Stimulated activated CD8-positive, alpha-beta memory T cell treated with anti-CD3 and anti-CD28 coated beads, Interleukin-7, amount 100 ng/mL, for 4 hours (primary cell): ENCODE data around the gene LAG3.

Source experiments
- DNase-seq, 2 donors: peaks; one replicate each; pipeline ENCODE4 v3.0.0-alpha.2; 2020; ENCODE audit warnings: low read depth in 2 of 2

The LAG3 gene

DNA sequence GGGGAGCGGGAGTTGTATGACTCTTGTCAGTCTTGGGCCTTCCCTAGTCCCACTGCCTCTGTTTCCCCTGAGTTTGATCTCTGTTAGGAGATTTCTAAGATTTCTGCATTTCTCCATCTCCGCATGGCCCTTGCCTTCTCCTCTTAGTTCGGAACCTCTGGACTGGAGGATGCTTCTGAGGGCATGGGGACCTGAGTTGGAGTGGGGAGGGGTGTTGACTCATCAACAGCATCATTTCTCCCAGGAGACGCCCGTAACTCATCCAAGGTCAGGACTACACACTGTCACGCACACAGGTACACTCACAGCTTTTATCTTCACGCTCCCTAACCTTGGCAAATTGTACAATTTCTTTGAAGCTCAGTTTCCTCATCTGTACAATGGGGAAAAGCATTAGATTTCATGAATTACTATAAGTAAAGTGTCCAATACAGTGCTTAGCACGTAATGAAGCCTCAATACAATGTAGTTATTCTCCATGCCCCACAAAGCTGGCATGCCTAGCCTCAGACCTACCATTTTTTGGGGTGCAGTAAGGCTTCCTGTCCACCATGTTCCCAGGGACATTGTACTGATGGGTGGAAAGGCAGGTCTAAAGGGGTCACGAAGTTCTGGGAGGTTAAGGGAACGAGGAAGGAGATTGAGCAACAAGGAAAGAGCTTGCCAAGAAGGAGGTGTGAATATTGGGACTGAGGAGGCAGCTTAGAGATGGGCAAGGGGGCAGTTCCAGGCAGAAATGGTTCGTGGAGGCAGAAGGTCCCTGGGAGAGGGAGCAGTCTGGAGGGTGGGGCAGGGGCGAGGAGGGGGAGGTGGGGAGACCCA, 600 bp upstream of the LAG3 start:
- no peak for DNase-seq

DNA sequence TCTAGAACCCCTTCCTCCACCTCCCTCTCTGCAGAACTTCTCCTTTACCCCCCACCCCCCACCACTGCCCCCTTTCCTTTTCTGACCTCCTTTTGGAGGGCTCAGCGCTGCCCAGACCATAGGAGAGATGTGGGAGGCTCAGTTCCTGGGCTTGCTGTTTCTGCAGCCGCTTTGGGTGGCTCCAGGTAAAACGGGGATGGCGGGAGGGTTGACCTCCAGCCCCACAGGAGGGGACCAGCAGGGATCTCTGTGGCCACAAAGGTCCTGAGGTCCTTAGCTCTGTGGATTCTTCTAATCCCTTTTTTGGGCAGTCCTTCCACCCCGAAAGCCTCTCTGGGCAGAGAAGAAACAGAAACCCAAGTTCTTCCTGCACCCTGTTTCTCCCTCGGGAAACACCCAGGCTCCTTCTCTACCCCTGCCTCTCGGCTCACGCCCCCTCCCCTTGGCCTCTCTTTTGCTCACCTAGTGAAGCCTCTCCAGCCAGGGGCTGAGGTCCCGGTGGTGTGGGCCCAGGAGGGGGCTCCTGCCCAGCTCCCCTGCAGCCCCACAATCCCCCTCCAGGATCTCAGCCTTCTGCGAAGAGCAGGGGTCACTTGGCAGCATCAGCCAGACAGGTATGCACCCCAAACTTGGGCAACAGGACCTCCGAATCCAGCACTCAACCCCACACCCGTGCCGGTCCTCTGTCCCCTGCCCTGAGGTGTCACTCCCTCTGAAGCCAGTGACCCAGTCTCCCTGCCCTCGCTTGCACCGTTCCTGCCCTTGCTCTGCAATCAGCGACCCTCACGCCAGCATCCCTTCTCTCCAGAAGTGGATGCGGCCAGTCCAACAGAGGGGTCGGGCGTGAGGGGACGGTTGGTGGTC, 638 bp downstream of the LAG3 start:
- DNase-seq = no peak

DNA sequence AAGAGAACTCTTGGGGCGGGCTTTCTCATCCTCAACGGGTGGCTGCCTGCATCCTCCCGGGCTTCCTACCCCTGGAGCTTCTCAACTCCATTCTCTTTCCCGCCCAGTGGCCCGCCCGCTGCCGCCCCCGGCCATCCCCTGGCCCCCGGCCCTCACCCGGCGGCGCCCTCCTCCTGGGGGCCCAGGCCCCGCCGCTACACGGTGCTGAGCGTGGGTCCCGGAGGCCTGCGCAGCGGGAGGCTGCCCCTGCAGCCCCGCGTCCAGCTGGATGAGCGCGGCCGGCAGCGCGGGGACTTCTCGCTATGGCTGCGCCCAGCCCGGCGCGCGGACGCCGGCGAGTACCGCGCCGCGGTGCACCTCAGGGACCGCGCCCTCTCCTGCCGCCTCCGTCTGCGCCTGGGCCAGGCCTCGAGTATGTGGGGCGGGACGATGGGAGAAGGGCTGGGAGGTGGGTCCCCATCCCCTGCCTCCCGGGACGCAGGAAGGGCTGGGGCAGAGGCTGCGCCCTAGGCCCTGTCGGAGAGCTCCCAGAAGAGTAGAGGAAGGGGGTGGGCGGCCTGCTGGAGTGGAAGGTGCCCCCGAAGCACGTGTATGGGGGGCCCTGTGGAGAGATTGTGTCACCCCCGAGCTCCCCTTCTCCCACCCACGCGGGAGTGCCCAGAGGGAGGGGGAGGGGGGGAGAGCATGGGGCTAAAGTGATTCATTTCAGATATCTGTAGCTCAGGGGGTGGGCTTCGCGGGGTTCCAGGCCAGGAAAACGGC, 1.5 kb downstream of the LAG3 start:
- peak; percentile 81 to 82 for DNase-seq

DNA sequence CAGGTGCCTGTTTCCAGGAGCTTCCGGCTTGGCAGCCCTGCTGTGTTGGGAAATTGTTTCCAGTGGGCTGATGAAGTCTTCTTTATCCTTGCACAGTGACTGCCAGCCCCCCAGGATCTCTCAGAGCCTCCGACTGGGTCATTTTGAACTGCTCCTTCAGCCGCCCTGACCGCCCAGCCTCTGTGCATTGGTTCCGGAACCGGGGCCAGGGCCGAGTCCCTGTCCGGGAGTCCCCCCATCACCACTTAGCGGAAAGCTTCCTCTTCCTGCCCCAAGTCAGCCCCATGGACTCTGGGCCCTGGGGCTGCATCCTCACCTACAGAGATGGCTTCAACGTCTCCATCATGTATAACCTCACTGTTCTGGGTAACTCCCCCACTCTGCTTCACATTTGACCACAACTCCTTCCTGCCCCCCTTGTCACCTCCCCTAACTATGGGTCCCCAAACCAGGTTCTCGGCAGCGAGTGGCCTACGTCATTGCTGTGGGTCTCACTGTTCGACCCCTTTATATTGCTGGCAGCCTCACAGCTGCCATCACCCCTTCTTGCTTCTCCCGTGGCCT, 2.3 kb downstream of the LAG3 start:
- DNase-seq = peak in 1 of 2 donors; percentile 50

DNA sequence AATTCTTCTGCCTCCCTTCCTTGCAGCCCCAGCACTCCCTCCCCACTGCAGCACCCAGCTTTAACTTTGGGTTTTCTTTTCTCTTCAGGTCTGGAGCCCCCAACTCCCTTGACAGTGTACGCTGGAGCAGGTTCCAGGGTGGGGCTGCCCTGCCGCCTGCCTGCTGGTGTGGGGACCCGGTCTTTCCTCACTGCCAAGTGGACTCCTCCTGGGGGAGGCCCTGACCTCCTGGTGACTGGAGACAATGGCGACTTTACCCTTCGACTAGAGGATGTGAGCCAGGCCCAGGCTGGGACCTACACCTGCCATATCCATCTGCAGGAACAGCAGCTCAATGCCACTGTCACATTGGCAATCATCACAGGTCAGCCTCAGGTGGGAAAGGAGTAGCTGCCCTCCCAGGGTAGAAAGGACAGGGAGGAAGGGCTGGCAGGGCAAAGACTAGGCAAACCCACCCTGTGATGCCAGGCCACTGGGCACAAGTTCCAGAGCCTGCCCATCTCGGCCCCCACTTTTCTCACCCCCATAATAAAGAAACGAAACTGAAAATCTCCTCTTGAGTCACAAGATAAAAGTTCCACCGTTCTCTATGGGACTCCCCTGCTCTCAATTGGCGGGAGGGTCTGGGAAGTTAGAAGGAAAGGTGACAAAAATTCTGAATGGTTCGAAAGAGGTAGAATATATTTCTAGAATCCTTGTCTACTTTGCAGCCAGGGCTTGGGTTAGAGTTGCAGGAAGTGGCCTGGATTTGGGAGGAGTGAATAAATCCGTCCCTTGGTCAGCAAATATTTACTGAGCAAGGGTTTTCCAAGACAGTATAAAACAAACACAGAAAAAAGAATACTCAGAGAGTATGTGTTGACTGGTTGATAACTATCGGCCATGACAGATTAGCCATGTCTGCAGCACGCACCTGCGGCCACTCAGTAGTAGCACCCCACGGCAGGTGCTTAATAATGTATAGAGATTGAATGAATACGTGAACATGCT, 3.2 kb downstream of the LAG3 start:
- no peak for DNase-seq

DNA sequence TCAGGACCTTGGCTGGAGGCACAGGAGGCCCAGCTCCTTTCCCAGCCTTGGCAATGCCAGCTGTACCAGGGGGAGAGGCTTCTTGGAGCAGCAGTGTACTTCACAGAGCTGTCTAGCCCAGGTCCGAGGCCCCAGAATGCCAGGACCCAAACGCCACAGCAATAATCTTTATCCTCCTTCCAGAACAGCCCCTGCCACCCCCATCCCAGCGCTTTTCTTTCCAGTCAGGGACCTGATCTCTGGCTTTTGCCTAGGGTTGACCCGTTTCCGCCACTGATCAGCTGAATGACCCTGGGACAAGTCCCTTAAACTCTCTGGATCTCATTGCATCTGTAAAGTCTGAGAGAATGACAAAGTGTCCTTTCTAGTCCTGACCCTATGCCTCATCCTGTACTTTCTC, 5.1 kb downstream of the LAG3 start:
- DNase-seq = no peak

DNA sequence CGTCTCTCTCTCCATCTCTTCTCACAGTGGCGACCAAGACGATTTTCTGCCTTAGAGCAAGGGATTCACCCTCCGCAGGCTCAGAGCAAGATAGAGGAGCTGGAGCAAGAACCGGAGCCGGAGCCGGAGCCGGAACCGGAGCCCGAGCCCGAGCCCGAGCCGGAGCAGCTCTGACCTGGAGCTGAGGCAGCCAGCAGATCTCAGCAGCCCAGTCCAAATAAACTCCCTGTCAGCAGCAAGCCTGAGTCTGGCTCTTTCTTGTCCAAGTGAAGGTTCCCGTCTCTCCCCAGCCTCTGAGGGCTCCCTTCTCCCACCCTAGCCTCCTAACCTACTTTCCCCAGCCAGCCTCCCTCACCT, 5.9 kb downstream of the LAG3 start:
- DNase-seq = no peak

DNA sequence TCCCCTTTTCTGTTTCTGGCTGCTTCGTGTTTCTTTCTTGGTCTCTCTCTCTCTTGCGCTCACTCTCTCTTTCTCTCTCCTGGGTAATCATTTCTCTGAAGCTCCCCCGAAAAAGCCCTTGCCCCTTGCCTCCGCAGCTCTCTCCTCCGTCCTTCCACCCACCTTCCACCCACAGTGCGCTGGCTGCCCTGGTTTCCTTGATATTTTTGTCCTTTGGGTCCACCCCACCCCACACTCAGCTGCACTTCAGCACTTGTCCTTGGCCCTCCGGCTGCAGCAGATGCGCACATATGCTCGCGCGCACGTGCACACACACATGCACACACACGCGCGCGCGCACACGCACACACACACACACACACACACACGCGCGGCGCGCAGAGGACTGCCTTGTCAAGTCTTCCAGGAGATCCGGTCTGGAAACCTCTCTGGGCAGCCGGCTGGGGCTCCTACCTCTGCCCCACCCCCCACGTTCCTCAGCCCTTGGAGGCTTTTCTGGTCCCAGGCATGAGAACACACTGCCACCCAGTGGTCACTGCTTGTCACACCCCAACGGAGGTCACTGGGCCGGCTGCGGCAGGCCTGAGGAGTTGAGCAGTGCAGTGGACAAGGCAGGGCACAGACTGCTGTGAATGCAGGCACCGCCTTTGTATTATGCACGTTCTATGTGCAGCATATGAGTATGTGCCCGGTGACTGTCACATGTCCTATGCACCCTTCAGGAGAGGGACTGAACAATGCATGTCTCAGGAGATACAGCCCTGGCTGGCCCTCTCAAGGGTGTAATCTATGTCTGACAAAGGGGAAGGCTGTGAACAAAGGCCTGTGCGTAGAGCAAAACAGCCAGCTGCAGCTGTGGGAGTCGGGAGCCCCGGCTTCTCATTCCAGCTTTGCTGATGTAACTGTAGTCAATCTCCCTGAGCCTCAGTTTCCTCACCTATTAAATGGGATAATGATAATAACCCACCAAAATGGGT, 6.5 kb downstream of the LAG3 start:
- DNase-seq = peak; percentile 76 to 83

DNA sequence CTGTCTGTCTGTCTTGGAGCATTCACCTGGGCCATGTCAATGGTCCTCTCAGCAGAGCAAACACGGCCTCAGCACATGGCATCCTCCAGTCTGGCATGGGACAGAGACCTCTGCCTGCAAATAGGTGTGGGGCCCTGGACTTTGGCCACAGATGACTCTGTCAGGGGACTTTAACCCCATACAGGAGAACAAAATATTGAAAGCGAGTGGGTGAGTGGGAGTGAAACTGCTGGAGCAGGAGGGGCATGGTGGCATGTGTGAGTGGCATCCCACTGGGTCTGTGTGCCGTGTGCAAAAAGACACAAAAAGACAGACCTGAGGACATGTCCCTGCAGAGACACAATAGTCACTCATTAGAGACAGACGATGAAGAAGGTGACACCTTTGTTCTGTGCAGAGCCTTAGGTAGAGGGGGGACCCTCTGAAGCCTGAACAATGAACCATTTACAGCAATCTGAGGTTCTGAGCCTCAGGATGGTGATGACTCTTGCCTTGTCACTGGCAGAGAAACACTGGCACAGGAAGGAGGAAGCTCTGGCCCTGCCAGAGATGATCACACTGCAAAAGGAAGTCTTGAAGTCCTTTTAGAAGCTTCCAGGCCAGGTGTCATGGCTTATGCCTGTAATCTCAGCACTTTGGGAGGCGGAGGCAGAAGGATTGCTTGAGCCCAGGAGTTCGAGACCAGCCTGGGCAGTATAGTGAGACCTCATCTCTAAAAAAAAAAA, 7.5 kb downstream of the LAG3 start:
- DNase-seq = no peak

DNA sequence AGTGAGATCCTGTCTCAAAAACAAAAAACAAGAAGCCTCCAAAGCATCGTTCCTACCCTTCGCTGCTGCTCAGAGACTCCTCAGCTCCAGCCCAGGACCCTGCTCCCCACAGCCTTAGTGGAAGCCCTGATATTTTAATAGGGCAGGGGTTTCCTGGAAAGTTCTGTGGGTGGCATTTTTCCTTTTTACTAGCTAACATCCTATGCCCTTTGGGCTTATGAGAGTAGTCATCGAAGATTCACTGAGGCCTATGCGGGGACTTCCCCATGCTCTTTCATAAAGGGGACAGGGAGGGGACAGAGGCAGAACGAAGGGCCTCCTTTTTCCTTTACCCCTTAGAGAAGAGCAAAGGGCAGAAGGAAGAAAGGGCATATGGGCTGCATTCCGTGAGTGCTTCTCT, 8.3 kb downstream of the LAG3 start:
- DNase-seq = no peak

DNA sequence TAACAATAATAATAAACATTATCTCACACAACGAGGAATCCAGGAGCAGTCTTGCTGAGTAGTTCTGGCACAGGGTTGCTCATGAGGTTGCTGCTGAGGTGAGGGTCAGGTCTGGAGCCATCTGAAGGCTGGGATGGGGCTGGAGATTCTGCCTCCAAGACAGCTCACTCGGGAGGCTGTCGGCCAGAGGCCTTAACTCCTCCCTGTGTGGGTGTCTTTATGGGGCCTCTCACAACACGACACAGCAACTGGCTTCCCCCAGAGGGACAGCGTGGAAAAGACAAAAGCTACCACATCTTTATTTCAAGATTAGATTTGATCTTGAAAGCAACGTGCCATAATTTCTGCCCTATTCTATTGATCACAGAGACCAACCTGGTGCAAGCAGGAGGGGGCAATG, 9.8 kb downstream of the LAG3 start:
- DNase-seq = no peak

DNA sequence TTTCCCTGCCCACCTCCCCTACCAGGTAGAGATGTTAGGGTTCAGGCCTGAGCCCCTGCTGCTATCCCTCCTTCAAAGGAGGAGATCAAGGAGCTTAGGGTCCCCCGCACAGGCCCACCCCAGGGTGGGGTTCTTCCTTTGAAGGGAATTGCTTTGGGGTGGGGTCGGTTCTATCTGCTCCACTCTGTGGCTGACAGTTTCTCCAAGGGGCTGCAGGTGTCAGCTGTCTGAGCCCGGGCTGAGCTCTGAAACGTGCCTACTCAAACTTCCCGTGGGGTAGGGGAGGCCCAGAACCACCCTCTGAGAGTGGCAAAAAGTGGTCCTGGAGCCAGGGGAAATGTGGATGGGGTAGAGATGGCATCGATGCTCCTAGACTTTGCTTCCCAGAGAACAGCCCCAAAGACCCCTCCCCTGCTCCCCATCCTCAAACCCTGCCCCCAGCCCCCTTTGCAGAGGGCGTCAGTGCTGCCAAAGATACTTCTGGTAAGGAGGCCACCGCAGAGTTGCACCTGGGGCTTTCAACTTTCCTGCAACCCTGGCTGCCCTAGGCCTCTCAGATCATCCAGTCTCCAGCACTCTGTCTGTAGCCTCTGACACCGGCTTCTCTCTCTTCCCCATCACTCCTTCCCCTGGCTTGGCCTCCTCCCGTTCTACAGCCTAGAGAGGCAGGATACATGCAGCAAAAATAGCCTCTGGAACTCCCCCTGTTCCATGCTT, 10.7 kb downstream of the LAG3 start:
- no peak for DNase-seq

DNA sequence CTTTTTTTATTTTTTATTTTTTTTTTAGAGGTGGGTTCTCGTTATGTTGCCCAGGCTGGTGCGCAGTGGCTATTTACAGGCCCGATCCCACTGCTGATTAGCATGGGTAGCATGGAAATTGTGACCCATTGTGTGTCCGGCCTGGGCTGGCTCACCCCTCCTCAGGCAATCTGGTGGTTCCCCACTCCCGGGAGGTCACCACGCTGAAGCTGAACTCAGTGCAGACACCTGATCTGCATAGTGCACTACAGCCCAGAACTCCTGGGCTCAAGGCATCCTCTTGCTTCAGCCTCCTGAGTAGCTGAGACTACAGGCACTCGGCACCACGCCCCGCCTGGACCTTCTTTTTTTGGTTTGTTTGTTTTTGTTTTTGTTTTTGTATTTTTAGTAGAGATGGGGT, 11.5 kb downstream of the LAG3 start:
- no peak for DNase-seq

DNA sequence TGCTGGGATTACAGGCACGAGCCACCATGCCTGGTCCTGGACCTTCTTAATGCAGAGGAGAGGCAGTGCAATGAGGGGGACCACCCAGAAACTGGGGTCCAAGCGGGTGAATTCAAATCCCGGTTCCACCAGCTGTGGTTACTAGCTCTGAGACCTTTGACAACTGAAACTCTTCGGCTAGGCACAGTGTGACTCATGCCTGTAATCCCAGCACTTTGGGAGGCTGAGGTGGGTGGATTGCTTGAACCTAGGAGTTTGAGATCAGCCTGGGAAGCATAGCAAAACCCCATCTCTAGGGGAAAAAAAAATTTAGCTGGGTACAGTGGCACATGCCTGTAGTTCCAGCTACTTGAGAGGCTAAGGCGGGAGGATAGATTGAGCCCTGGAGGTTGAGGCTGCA, 12.0 kb downstream of the LAG3 start:
- DNase-seq = no peak

DNA sequence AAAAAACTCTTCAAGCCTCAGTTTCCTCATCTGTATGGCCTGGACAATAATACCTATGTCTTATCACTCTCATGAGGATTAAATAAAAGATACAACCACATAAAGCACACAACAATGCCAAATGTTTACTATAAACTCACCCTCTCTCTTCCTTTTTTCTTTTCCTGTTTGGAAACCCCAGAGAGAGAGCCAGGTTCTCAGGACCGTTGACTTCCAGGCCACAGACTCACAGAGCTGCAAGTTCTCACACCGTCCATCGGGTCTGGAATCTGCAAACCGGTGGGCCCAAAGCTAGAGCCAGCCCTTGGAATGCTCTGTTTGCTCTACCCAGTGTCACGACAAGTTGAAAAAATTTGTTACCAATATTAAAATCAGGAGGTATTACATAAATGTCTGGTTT, 12.4 kb downstream of the LAG3 start:
- no peak for DNase-seq

DNA sequence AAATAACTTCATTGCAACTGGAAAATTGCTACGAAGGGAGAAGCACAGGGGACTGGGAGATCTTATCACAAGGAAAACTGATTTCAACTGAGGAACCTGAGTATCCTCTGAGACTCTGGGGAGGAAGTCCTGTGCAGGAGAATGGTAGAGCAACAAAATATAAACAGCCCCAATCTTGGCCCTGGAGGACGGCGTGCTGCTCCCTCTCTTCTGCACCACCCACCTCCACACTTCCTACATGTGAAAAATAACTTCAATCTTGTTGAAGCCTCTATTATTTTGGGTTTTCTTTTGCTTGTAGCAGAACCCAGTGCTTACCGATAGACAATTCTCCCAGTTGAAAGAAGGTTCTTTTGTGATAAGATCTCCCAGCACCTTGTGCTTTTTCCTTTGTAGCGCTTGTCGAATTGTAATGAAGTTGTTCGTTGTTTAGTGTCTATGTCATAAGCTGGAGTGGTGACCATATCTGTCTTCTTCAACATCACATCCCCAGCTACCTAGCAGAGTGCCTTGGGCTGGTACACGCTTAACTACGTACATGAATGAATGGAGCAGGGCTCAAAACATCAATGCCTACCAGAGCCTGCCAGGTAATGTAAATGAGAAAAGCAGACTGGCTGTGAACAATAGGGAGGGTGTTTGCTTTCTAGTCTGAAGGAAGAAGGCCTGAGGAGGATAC, 14.2 kb downstream of the LAG3 start:
- DNase-seq = no peak

DNA sequence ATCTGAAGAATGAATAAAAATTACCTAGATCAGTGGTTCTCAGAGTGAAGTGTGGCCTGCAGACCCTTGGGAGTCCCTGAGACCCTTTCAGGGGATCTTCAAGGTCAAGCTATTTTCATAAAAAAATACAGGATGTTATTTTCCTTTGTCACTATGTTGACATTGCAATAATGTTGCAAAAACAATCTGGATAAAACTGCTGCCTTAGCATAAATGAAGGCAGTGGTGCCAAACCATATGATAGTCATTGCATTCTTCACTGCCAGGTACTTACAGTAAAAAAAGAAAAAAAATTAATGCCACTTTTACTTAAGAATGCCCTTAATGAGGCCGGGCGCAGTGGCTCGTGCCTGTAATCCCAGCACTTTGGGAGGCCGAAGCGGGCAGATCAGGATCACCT, 15.0 kb downstream of the LAG3 start:
- DNase-seq = no peak
